Bronchial epithelial cell (primary cell): ENCODE results near the gene SRRD. TPM values are rescaled to one million over a fixed set of nuclear protein-coding genes. Genes with fewer than 3 reads are reported as not detected.
A peak's percentile ranks its signal among the peaks of the same experiment; 100 is the strongest.

ENCODE experiments used
- DNase-seq: peaks from one replicate; pipeline ENCODE4 v3.0.0-alpha.2; 2010; ENCODE audit warnings: low read depth
- FAIRE-seq: peaks from 2 replicates; lab custom pipeline; 2011; peaks lifted over from hg19 to GRCh38; lab: Jason Lieb, UNC
- H3K27me3 ChIP-seq: 2 replicates; pipeline ENCODE4 v1.5.1; 2011; ENCODE audit warnings: low read length; ENCODE audit not compliant: control insufficient read depth, insufficient read depth
- H3K36me3 ChIP-seq: 2 replicates; pipeline ENCODE4 v1.5.1; 2011; ENCODE audit warnings: low read length; ENCODE audit not compliant: control insufficient read depth, insufficient read depth
- H3K4me3 ChIP-seq: 2 replicates; pipeline ENCODE4 v1.5.1; 2011; ENCODE audit warnings: mild to moderate bottlenecking, low read depth, low read length, control low read depth
- total RNA-seq: library from RNA; depleted of rRNA; stranded (reverse); fragments of >200 nt; gene quantifications from 2 replicates; pipeline ENCODE4 v1.2.1, GENCODE V29; 2014
- TF ChIP-seq, protein P1 (sequence below): IDR thresholded peaks from 2 replicates; pipeline ENCODE4 v1.5.1; 2011; ENCODE audit warnings: mild to moderate bottlenecking, moderate library complexity, low read length, control low read depth, inconsistent platforms; ENCODE audit not compliant: insufficient read depth, severe bottlenecking

SRRD gene
- total RNA-seq, 1 donor from 2014 or later = 26.6 TPM

DNA sequence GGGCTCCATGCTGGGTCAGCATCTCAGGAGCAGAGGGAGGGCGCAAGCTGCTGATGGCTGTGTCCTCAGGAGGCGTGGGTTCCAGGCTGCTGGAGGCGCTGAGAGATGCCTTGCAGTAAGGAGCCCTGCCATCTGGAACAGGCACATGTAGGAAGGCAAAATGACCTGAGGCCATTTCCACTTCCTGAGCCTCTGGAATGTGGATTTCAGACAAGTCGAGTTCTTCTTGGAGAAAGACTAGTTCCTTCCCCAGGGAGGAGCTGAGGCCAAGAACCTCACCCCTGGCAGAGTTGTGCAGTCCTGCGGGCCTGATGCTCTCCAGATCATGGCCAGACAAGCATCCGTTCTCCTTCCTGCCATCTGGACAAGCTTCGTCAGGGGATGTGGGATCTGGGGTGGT, 19.4 kb upstream of the SRRD start:
- Histone ChIP-seq H3K27me3 (no peaks in the 10 kb centered on the region), H3K36me3 (peaks cover 26% of the 10 kb centered on the region), H3K4me3 (no peak overlapping the region)
- TF ChIP-seq, protein P1, sequence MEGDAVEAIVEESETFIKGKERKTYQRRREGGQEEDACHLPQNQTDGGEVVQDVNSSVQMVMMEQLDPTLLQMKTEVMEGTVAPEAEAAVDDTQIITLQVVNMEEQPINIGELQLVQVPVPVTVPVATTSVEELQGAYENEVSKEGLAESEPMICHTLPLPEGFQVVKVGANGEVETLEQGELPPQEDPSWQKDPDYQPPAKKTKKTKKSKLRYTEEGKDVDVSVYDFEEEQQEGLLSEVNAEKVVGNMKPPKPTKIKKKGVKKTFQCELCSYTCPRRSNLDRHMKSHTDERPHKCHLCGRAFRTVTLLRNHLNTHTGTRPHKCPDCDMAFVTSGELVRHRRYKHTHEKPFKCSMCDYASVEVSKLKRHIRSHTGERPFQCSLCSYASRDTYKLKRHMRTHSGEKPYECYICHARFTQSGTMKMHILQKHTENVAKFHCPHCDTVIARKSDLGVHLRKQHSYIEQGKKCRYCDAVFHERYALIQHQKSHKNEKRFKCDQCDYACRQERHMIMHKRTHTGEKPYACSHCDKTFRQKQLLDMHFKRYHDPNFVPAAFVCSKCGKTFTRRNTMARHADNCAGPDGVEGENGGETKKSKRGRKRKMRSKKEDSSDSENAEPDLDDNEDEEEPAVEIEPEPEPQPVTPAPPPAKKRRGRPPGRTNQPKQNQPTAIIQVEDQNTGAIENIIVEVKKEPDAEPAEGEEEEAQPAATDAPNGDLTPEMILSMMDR = no peak
- FAIRE-seq (peak; percentile 32), DNase-seq (peak; percentile 37)

DNA sequence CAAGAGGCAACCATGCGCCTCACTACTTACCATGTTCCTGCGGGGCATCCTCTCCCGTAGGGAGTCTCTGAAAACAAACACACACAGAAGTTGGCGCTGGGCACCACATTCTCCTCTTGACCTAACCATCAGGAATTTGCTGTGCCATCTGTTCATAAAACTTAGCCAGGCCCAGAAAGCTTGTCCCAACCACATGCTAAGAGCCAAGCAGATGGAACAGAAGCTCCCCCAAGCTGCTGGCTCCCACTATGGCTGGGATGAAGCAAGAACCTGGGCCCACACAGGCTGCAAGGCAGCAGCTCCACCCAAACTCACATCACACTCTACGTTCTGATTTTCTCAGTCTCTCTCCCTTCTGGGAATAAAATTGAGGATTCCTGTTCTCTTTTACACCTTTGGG, 17.5 kb upstream of the SRRD start:
- Histone ChIP-seq H3K27me3 (no peaks in the 10 kb centered on the region), H3K36me3 (peaks cover 33% of the 10 kb centered on the region), H3K4me3 (no peak overlapping the region)
- TF ChIP-seq, protein P1 = no peak
- FAIRE-seq = peak; percentile 13
- DNase-seq = no peak

DNA sequence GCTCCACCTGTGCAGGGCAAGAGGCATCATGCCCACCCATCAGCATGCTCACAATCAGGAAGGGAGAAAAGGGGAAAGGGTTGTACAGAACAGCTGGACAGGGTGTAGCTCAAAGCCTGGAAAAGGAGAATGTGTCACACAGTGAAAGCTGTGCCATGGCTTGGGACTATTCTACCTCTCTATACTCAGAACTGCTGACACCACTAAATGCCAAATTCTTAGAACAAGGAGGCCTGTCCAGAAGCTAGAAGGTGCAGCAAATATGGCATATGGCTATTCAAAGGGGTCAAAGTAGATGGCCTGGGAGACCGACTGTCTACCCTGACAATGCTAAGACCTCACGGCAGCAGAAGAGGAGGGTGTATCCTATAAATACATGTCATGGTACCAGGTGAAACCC, 12.9 kb upstream of the SRRD start:
- Histone ChIP-seq H3K27me3 (no peaks in the 10 kb centered on the region), H3K36me3 (peaks cover 23% of the 10 kb centered on the region), H3K4me3 (no peak overlapping the region)
- FAIRE-seq = no peak
- DNase-seq = peak; percentile 39
- TF ChIP-seq, protein P1 = no peak

DNA sequence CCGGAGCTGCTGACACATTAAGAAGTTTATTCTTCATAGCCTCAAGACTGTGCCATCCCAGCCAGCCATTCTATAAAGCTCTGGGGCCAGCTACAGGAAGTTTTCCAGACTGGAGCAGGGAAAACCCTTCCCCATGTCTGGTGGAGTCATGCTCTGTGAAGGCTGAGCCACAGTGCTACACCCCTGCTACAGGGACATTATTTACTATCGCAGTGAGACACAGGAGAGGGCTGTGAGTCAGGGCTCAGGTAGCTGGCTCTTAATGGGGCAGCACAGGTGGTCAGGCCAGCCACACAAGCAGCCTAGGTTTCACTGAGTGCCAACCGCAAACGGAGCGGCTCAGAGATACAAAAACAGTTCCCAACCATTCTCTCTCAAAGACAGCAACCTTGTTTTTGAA, 12.2 kb upstream of the SRRD start:
- DNase-seq (peak; percentile 99), FAIRE-seq (peak; percentile 7)
- Histone ChIP-seq H3K36me3 (peaks cover 20% of the 10 kb centered on the region), H3K4me3 (no peak overlapping the region), H3K27me3 (no peaks in the 10 kb centered on the region)
- TF ChIP-seq, protein P1 = no peak

DNA sequence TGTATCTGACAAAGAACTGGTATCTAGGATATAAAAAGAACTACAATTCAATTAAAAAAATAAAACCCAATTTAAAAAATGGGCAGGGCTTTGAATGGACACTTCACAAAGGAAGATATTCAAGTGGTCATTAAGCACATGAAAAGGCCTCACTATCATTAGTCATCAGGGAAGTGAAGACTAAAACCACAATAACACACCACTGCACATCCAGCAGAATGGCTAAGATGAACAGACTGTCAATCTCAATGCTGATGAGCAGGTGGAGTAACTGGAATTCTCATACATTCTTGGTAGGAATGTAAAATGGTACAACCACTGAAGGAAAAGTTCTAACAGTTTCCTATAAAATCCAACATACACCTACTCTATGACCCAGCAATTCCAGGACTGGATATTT, 9.0 kb upstream of the SRRD start:
- Histone ChIP-seq H3K4me3 (no peak overlapping the region), H3K36me3 (peaks cover 13% of the 10 kb centered on the region), H3K27me3 (no peaks in the 10 kb centered on the region)
- DNase-seq = peak; percentile 75
- peak; percentile 7 for FAIRE-seq
- TF ChIP-seq, protein P1 = no peak

DNA sequence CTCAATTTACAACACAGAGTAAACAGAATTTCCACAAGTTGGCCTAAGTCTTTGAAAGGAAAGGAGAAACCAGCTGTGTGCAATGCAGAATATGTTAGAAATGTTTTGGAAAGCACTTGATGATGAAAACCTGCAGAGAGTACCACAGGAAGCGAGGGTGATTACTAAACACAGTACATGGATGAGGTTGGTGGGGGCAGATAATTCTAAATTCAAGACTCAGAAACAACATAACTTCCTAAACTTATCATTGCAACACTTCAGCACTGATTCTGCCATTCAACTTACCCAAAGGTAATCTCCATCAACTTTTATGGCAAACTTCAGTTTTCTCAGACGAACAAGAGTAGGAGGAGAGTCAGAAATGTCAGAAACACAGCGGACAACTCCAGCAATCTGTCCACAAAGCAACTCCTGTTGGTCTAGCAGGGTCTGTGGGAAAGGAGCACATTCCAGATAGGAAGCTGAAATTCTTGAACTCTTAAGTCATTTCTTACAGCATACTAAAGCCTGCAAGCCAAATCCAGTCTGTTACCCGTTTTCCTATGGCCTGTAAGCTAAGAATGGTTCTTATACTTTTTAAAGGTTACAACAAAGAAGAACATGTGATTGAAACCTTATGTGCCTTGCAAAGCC, 6.9 kb upstream of the SRRD start:
- TF ChIP-seq, protein P1 = no peak
- no peak overlapping the region for H3K4me3 ChIP-seq
- no peak for FAIRE-seq
- H3K27me3 ChIP-seq = no peaks in the 10 kb centered on the region
- DNase-seq = no peak
- H3K36me3 ChIP-seq = peaks cover 6% of the 10 kb centered on the region
